ENCODE data around the gene PDZD8. TPM values are rescaled to one million over a fixed set of nuclear protein-coding genes. Genes with fewer than 3 reads are reported as not detected.

PDZD8 gene
- total RNA-seq, 3 donors from 2014 or later = 54.2 to 67.8 (median 57.6) TPM

DNA sequence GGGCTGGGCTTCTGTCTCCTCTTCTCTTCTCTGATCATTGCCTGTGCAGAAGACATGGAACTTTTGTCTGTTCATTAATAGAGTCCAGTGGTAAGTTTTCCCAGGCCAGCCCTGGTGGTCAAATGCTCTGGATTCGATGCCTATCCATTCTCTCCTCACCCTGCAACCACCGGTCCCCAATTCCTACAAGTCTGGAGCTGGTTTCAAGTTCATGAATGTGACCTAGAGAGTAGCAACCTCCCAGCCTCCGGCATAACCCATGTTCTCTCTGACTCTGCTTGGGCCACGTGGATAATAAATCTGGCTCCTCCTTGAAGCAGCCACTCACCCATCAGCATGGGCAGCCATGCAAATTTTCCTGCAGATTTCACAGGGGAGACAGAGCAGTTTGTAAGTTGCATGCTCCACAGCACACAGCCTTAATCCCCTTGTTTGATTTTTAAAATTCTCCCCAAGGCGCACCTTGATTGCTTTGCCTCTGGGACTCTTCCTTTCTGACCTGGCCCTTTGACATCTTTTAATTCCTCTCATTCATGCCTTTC is 37.3 kb upstream of the PDZD8 start:
- intact Hi-C loops (cut with DNase I, micrococcal nuclease) = no loop called here
- DNase-seq = no peak
- ATAC-seq = no peak
- Histone ChIP-seq H3K36me3 (ENCODE audit: low read depth) (no peaks in the 10 kb centered on the region), H3K4me3 (no peak overlapping the region), H3K9me3 (no peaks in the 10 kb centered on the region), H3K4me1 (ENCODE audit: low read depth) (no peaks in the 10 kb centered on the region)
- TF ChIP-seq, protein P1, sequence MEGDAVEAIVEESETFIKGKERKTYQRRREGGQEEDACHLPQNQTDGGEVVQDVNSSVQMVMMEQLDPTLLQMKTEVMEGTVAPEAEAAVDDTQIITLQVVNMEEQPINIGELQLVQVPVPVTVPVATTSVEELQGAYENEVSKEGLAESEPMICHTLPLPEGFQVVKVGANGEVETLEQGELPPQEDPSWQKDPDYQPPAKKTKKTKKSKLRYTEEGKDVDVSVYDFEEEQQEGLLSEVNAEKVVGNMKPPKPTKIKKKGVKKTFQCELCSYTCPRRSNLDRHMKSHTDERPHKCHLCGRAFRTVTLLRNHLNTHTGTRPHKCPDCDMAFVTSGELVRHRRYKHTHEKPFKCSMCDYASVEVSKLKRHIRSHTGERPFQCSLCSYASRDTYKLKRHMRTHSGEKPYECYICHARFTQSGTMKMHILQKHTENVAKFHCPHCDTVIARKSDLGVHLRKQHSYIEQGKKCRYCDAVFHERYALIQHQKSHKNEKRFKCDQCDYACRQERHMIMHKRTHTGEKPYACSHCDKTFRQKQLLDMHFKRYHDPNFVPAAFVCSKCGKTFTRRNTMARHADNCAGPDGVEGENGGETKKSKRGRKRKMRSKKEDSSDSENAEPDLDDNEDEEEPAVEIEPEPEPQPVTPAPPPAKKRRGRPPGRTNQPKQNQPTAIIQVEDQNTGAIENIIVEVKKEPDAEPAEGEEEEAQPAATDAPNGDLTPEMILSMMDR (IDR thresholded peaks at IDR 0.05) = no peak

DNA sequence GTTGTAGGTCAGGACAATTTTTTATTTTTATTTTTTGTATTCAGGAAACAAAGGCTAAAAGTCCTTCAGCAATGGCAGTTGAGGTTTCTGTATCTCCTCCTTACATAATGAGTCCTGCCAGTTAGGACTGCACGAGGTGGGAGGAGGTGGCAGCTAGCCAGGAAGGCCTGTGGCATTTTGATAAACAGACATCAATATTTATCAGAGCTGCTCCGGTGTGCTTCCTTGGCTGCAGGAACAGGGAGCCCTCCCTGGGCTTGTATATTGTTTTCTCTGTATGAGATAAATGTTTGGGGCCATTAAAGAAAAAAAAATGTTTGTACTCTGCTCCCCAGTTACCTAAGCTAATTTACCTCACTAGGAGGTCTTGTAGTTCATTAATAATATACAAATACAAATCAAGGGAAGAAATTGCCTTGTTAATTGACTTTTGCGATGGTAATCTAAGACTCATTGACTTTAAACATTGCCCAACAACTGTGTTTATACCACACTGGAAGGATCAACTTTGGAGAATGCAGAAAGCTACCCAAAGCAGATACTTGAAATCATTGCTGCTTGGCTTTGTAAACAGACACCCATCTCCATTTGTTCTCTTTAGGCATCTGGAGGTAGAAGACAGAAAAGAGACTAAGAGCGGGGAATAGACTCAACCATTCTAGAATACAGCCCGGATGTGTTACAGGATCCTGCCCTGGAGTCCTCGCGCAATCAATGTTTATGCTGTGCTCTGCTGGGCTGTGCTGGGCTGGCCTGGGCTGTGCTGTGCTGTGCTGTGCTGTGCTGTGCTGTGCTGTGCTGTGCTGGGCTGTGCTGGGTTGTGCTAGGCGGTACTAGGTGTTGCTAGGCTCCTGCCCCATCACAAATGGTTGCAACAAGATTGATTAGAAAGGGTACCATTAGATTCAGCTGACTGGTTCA is 36.5 kb upstream of the PDZD8 start:
- Histone ChIP-seq H3K9me3 (no peaks in the 10 kb centered on the region), H3K4me1 (ENCODE audit: low read depth) (no peaks in the 10 kb centered on the region), H3K4me3 (no peak overlapping the region), H3K36me3 (ENCODE audit: low read depth) (no peaks in the 10 kb centered on the region)
- intact Hi-C loops (cut with DNase I, micrococcal nuclease) = no loop called here
- TF ChIP-seq, protein P1 (IDR thresholded peaks at IDR 0.05) = no peak
- no peak for ATAC-seq
- no peak for DNase-seq

DNA sequence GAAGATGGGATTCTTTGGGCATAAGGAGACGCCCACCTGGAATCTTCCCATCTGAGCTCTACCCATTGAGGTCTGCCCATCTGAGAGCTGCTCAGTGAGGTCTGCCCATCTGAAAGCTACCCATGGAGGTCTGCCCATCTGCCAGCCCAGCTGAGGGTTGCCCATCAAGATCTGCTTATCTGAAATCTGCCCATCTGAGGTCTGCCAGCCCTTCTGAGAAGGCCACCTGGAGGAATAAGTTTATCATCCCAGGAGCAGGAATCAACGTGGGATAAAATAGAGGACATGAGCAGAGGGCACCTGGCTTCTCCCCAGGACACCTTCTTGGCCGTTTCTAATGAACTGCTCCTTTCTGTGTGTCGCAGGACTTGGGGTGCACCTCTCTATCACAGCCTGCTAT is 35.3 kb upstream of the PDZD8 start:
- TF ChIP-seq, protein P1 (IDR thresholded peaks at IDR 0.05) = no peak
- no peak for DNase-seq
- Histone ChIP-seq H3K4me3 (no peak overlapping the region), H3K9me3 (no peaks in the 10 kb centered on the region), H3K36me3 (ENCODE audit: low read depth) (no peaks in the 10 kb centered on the region), H3K4me1 (ENCODE audit: low read depth) (no peaks in the 10 kb centered on the region)
- intact Hi-C loops (cut with DNase I, micrococcal nuclease) = no loop called here
- ATAC-seq = no peak

DNA sequence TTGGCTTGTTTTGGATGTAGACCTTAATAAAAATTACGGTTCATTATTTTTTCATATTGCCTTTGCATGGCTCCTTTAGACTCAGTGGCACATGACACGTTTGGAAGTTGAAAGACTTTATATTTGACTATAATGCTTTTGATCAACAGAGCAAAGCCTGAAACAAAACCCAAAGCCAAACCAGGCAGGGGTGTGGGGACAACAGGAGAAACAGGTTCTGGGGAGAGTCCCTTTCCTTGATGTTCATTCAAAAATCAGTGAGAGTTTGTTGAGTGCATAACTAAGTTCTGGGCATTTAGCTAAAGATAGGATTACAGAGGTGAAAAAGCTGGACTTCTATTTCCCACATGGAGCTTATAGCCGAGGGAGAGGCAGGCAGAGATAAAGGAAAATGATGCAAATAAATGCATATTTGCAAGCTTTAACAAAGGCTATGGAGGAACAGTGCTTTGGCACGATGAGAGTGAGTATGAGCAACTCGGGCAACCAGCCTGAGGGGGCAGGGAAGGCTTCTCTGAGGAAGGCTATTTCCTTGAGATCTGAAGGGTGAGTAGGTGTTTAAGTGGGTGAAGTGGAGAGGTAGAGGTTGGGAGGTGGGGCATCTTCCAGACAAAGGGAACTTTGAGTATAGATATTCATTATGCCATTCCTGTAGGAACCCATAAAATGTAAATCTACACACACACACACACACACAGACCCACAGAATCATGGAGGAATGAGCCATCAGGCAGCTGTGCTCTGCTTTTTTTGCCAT is 34.5 kb upstream of the PDZD8 start:
- Histone ChIP-seq H3K9me3 (no peaks in the 10 kb centered on the region), H3K36me3 (ENCODE audit: low read depth) (no peaks in the 10 kb centered on the region), H3K4me3 (no peak overlapping the region), H3K4me1 (ENCODE audit: low read depth) (no peaks in the 10 kb centered on the region)
- no peak for DNase-seq
- no peak for ATAC-seq
- intact Hi-C loops (cut with DNase I, micrococcal nuclease) = no loop called here
- TF ChIP-seq, protein P1 (IDR thresholded peaks at IDR 0.05) = no peak

DNA sequence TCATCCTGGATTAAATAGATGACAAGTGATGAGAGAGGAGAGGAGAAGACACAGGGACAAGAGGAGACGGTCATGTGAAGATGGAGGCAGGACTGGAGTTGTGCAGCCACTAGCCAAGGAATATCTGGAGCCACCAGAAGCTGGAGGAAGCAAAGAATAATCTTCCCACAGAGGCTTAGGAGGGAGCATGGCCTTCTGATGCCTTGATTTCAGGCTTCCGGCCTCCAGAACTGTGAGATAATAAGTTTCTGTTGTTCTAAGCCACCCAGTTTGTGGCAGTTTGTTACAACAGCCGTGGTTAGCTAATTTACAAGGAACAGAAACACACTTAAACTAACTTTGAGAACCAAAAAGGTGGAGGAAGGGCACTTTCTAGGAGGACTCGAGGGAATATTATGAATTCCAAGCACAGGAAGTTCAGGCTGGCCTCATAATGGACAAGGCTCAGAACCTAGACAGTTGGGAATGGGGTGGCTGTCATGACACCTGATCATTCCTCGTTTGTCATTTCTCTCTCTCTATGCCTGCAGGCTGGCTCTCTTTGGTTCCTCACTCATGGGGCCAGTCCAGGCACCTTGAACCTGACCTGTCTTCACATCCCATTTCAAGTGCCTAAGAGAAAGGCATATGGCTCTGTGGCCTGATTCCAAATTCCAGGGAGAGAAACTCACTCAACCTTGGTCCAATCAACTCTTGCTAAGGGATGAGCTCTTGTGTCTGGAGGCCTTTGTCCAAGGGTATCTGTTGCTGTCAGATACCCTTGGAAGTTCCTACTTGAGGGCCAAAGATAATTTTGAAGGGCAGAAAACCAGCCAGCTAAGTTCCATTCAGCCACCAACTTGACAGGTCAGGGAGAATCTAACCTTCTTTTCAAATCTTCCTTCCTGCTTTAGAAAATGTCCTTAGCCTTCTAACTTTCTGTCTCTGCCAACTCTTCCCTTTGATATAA is 33.5 kb upstream of the PDZD8 start:
- DNase-seq (no peak), ATAC-seq (no peak)
- H3K36me3 ChIP-seq (ENCODE audit: low read depth) = no peaks in the 10 kb centered on the region
- no peak overlapping the region for H3K4me3 ChIP-seq
- H3K9me3 ChIP-seq = no peaks in the 10 kb centered on the region
- TF ChIP-seq, protein P1 (IDR thresholded peaks at IDR 0.05) = no peak
- H3K4me1 ChIP-seq (ENCODE audit: low read depth) = no peaks in the 10 kb centered on the region
- intact Hi-C loops (cut with DNase I, micrococcal nuclease) = no loop called here

Measured in mucosa of descending colon (tissue), 3 donors.